IPS-15b (cell line): ENCODE data around the gene CORIN.

Experiments
- H3K27me3 ChIP-seq: one replicate; pipeline ENCODE4 v1.6.1; 2013; ENCODE audit warnings: low read length; ENCODE audit not compliant: control insufficient read depth, insufficient read depth
- H3K36me3 ChIP-seq: one replicate; pipeline ENCODE4 v1.6.1; 2013; ENCODE audit warnings: low read length; ENCODE audit not compliant: control insufficient read depth, insufficient read depth
- H3K4me1 ChIP-seq: one replicate; pipeline ENCODE4 v1.6.1; 2013; ENCODE audit warnings: mild to moderate bottlenecking, low read length; ENCODE audit not compliant: control insufficient read depth, insufficient read depth
- H3K4me3 ChIP-seq: one replicate; pipeline ENCODE4 v1.5.1; 2013; ENCODE audit warnings: low read depth, low read length
- H3K9ac ChIP-seq: one replicate; pipeline ENCODE4 v1.6.1; 2013; ENCODE audit warnings: low read depth, mild to moderate bottlenecking, low read length
- H3K9me3 ChIP-seq: one replicate; pipeline ENCODE4 v1.6.1; 2013; ENCODE audit warnings: mild to moderate bottlenecking, low read length; ENCODE audit not compliant: control insufficient read depth, insufficient read depth

The CORIN gene

DNA sequence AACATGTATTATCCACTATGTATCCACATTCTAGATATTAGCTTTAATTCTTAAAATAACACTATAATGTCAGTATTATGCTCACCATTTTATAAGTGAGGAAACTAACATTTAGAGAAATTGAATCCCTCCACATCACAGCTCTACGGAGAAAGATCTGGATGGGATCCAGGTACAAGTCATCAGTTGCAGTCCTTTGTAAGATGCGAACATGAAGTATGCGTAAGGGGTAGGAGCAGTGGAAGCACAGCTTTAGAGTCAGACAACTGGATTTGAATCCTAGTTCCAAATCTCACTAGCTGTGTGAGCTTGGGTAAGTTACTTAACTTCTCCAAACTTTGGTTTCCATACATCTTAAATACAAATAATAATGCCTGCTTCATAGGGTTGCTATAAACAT, 190.3 kb downstream of the CORIN start:
- H3K36me3 ChIP-seq = no peaks in the 10 kb centered on the region
- H3K9ac ChIP-seq = no peak overlapping the region

DNA sequence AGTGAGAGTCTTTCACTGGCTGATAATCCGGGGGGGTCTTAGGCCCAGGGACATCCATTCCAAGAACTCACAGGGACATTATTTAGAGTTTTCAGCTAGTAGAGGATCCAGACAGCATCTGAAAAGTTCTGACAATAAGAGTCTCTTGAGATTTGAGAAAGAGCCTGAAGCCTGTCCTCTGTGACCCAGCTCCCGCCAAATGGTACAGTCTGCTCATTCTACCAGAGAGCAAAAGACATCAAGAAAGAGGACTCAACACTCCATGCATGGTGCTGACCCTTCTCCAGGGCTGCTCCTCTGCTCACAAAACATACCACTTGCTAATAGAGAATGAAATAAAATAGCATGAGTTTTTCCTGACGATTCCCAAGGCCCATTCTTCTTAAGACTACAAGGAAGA, 190.8 kb downstream of the CORIN start:
- H3K4me3 ChIP-seq = no peak overlapping the region
- H3K4me1 ChIP-seq = peaks cover 5% of the 10 kb centered on the region
- H3K9ac ChIP-seq = no peak overlapping the region
- no peaks in the 10 kb centered on the region for H3K36me3 ChIP-seq
- H3K9me3 ChIP-seq = no peaks in the 10 kb centered on the region
- H3K27me3 ChIP-seq = no peaks in the 10 kb centered on the region

More for the DNA sequence above, 190.3 kb downstream of the CORIN start:
- Histone ChIP-seq H3K27me3 (no peaks in the 10 kb centered on the region), H3K4me3 (no peak overlapping the region), H3K4me1 (peaks cover 5% of the 10 kb centered on the region), H3K9me3 (no peaks in the 10 kb centered on the region)

- Histone ChIP-seq H3K36me3 (no peaks in the 10 kb centered on the region), H3K4me3 (no peak overlapping the region), H3K4me1 (peaks cover 5% of the 10 kb centered on the region), H3K9me3 (no peaks in the 10 kb centered on the region), H3K27me3 (no peaks in the 10 kb centered on the region), H3K9ac (no peak overlapping the region)
These were observed 191.5 kb downstream of the CORIN start for GRCh38 chr4:47646372-47646771.

DNA sequence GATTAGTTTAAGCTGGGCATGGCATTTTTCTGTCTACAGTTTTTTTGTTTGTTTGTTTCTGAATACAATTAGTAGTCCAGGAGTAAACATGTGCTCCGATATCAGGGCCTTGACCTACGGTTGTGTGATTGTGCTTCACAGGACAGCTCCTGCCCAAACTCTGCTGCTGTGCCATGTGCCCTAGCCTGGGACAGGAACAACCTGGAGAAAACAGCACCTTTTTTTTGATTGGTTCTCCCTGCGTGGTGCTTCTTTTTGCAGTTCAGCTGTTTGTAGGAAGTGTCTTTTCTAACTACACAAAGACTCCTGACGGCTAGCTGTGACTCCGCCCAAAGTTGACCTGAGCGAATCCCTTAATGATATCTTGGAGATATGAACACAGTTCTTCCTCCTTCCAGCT, 194.0 kb downstream of the CORIN start:
- no peaks in the 10 kb centered on the region for H3K36me3 ChIP-seq
- no peak overlapping the region for H3K4me3 ChIP-seq
- H3K9ac ChIP-seq = no peak overlapping the region
- no peaks in the 10 kb centered on the region for H3K9me3 ChIP-seq
- no peaks in the 10 kb centered on the region for H3K27me3 ChIP-seq
- H3K4me1 ChIP-seq = no peaks in the 10 kb centered on the region

- no peaks in the 10 kb centered on the region for H3K27me3 ChIP-seq
- H3K9ac ChIP-seq = no peak overlapping the region
- H3K9me3 ChIP-seq = no peaks in the 10 kb centered on the region
- H3K4me1 ChIP-seq = no peaks in the 10 kb centered on the region
- no peak overlapping the region for H3K4me3 ChIP-seq
- H3K36me3 ChIP-seq = no peaks in the 10 kb centered on the region
These were observed 194.7 kb downstream of the CORIN start for GRCh38 chr4:47642985-47643760.

- Histone ChIP-seq H3K36me3 (no peaks in the 10 kb centered on the region), H3K9me3 (no peaks in the 10 kb centered on the region), H3K4me3 (no peak overlapping the region), H3K4me1 (no peaks in the 10 kb centered on the region), H3K9ac (no peak overlapping the region), H3K27me3 (no peaks in the 10 kb centered on the region)
These were observed 195.6 kb downstream of the CORIN start for GRCh38 chr4:47642191-47642830.

GRCh38 chr4:47641755-47642154, 196.1 kb downstream of the CORIN start:
- H3K27me3 ChIP-seq = no peaks in the 10 kb centered on the region
- no peaks in the 10 kb centered on the region for H3K36me3 ChIP-seq
- H3K9ac ChIP-seq = no peak overlapping the region
- no peak overlapping the region for H3K4me3 ChIP-seq
- H3K9me3 ChIP-seq = no peaks in the 10 kb centered on the region
- H3K4me1 ChIP-seq = no peaks in the 10 kb centered on the region

DNA sequence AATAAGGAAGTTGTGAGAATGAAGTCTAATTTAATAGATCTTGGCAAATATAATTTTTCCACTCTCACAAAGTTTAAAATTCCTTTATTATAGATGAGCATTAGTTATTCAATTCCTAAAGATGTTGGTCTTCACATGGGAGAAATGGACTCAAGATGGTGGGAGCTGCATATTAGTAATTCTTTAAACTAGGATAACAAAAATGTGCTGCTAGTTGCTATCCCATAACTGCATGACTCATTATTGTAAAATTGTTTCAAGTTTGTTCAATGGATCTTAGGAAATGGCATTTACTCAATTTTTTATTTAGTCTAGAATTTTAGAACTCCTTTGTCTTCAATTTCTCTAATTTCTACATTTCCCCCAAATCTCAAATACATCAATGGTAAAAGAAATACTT, 197.0 kb downstream of the CORIN start:
- H3K4me3 ChIP-seq = no peak overlapping the region
- H3K9me3 ChIP-seq = no peaks in the 10 kb centered on the region
- no peak overlapping the region for H3K9ac ChIP-seq
- H3K36me3 ChIP-seq = no peaks in the 10 kb centered on the region
- no peaks in the 10 kb centered on the region for H3K27me3 ChIP-seq
- no peaks in the 10 kb centered on the region for H3K4me1 ChIP-seq

DNA sequence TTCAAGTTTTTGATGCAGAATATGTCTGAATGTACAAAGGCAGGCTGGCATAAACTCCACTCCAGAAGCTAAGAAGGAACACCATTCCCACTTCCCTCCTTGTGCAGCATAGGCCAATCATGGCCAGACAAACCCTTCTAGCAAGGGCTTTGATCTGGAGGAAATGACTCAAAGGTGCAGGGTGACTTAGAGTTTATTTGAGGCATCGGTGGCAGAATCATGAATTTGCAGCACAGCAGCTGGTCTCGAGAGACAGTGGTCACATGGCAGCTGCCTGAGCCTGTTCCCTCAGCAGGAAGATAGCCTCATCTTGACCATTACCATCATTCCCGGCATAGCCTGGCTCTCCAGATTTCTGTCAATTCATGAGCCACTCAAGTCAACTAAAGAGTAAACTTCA, 198.3 kb downstream of the CORIN start:
- Histone ChIP-seq H3K9ac (no peak overlapping the region), H3K36me3 (no peaks in the 10 kb centered on the region), H3K27me3 (no peaks in the 10 kb centered on the region), H3K4me3 (no peak overlapping the region), H3K9me3 (no peaks in the 10 kb centered on the region), H3K4me1 (no peaks in the 10 kb centered on the region)

GRCh38 chr4:47631161-47631560, 206.7 kb downstream of the CORIN start:
- Histone ChIP-seq H3K36me3 (no peaks in the 10 kb centered on the region), H3K9me3 (no peaks in the 10 kb centered on the region), H3K4me1 (no peaks in the 10 kb centered on the region), H3K9ac (no peak overlapping the region), H3K27me3 (no peaks in the 10 kb centered on the region), H3K4me3 (no peak overlapping the region)

GRCh38 chr4:47624031-47624441, 213.8 kb downstream of the CORIN start:
- no peaks in the 10 kb centered on the region for H3K9me3 ChIP-seq
- no peaks in the 10 kb centered on the region for H3K4me1 ChIP-seq
- H3K4me3 ChIP-seq = no peak overlapping the region
- H3K27me3 ChIP-seq = no peaks in the 10 kb centered on the region
- H3K9ac ChIP-seq = no peak overlapping the region
- no peaks in the 10 kb centered on the region for H3K36me3 ChIP-seq

DNA sequence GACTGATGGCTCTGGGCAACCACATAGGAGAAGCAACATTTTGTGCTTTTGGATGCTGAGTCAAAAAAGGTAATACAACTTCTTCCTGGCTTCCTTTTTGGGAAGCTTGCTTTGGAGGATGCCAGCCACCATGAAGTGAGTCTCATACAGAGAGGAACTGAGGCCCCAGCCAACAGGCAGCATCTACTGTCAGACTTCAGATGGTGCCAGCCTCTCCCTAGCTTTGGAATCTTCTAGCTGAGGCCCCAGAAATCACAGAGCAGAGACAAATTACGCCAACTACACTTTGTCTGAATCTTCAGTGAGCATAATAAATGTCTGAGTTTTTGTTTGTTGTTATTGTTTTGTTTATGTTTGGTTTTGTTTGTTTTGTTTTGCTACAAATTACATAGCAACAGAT, 216.7 kb downstream of the CORIN start:
- H3K27me3 ChIP-seq = no peaks in the 10 kb centered on the region
- H3K4me1 ChIP-seq = no peaks in the 10 kb centered on the region
- no peaks in the 10 kb centered on the region for H3K9me3 ChIP-seq
- no peak overlapping the region for H3K9ac ChIP-seq
- H3K36me3 ChIP-seq = no peaks in the 10 kb centered on the region
- H3K4me3 ChIP-seq = no peak overlapping the region
